Measurements from ENCODE around the gene RBM26.

RBM26 gene

GRCh38 chr13:79314652-79315051 is 91.4 kb downstream of the RBM26 start:
- no peak overlapping the region for H3K27ac ChIP-seq (ENCODE audit: low read depth, low read length)
- H3K36me3 ChIP-seq (ENCODE audit: control insufficient read depth in 1 of 2, insufficient read depth in 2 of 2, low read length in 2 of 2): peaks cover 5 to 6% of the 10 kb centered on the region in 2 donors
- no peak overlapping the region for H3K4me3 ChIP-seq (ENCODE audit: low read depth in 1 of 2, low read length in 2 of 2)
- H3K27me3 ChIP-seq (ENCODE audit: control insufficient read depth in 1 of 2, insufficient read depth in 2 of 2, low read length in 2 of 2): no peaks in the 10 kb centered on the region
- H3K9ac ChIP-seq (ENCODE audit: low read depth in 1 of 2, low read length in 2 of 2): no peak overlapping the region
- no peaks in the 10 kb centered on the region for H3K4me1 ChIP-seq (ENCODE audit: control insufficient read depth in 1 of 2, insufficient read depth in 2 of 2, low read length in 2 of 2)
- H3K9me3 ChIP-seq (ENCODE audit: control insufficient read depth in 1 of 2, low read length in 2 of 2): no peaks in the 10 kb centered on the region

- H3K4me3 ChIP-seq (ENCODE audit: low read depth in 1 of 2, low read length in 2 of 2): no peak overlapping the region
- no peak overlapping the region for H3K9ac ChIP-seq (ENCODE audit: low read depth in 1 of 2, low read length in 2 of 2)
- no peaks in the 10 kb centered on the region for H3K9me3 ChIP-seq (ENCODE audit: control insufficient read depth in 1 of 2, low read length in 2 of 2)
- H3K27me3 ChIP-seq (ENCODE audit: control insufficient read depth in 1 of 2, insufficient read depth in 2 of 2, low read length in 2 of 2): no peaks in the 10 kb centered on the region
- no peaks in the 10 kb centered on the region for H3K36me3 ChIP-seq (ENCODE audit: control insufficient read depth in 1 of 2, insufficient read depth in 2 of 2, low read length in 2 of 2)
- no peak overlapping the region for H3K27ac ChIP-seq (ENCODE audit: low read depth, low read length)
- H3K4me1 ChIP-seq (ENCODE audit: control insufficient read depth in 1 of 2, insufficient read depth in 2 of 2, low read length in 2 of 2): no peaks in the 10 kb centered on the region
Measured at GRCh38 chr13:79312340-79312855, 93.7 kb downstream of the RBM26 start.

- Histone ChIP-seq H3K4me3 (ENCODE audit: low read depth in 1 of 2, low read length in 2 of 2) (no peak overlapping the region), H3K27me3 (ENCODE audit: control insufficient read depth in 1 of 2, insufficient read depth in 2 of 2, low read length in 2 of 2) (peaks cover 0 to 2% of the 10 kb centered on the region in 2 donors), H3K36me3 (ENCODE audit: control insufficient read depth in 1 of 2, insufficient read depth in 2 of 2, low read length in 2 of 2) (no peaks in the 10 kb centered on the region), H3K4me1 (ENCODE audit: control insufficient read depth in 1 of 2, insufficient read depth in 2 of 2, low read length in 2 of 2) (no peaks in the 10 kb centered on the region), H3K27ac (ENCODE audit: low read depth, low read length) (no peak overlapping the region), H3K9me3 (ENCODE audit: control insufficient read depth in 1 of 2, low read length in 2 of 2) (no peaks in the 10 kb centered on the region), H3K9ac (ENCODE audit: low read depth in 1 of 2, low read length in 2 of 2) (no peak overlapping the region)
Measured at GRCh38 chr13:79311386-79311785, 94.7 kb downstream of the RBM26 start.

GRCh38 chr13:79309690-79310089 is 96.4 kb downstream of the RBM26 start:
- H3K4me1 ChIP-seq (ENCODE audit: control insufficient read depth in 1 of 2, insufficient read depth in 2 of 2, low read length in 2 of 2): no peaks in the 10 kb centered on the region
- H3K9ac ChIP-seq (ENCODE audit: low read depth in 1 of 2, low read length in 2 of 2): no peak overlapping the region
- H3K27me3 ChIP-seq (ENCODE audit: control insufficient read depth in 1 of 2, insufficient read depth in 2 of 2, low read length in 2 of 2): peaks cover 0 to 2% of the 10 kb centered on the region in 2 donors
- no peaks in the 10 kb centered on the region for H3K36me3 ChIP-seq (ENCODE audit: control insufficient read depth in 1 of 2, insufficient read depth in 2 of 2, low read length in 2 of 2)
- no peaks in the 10 kb centered on the region for H3K9me3 ChIP-seq (ENCODE audit: control insufficient read depth in 1 of 2, low read length in 2 of 2)
- H3K27ac ChIP-seq (ENCODE audit: low read depth, low read length): no peak overlapping the region
- H3K4me3 ChIP-seq (ENCODE audit: low read depth in 1 of 2, low read length in 2 of 2): no peak overlapping the region

- no peaks in the 10 kb centered on the region for H3K9me3 ChIP-seq (ENCODE audit: control insufficient read depth in 1 of 2, low read length in 2 of 2)
- H3K36me3 ChIP-seq (ENCODE audit: control insufficient read depth in 1 of 2, insufficient read depth in 2 of 2, low read length in 2 of 2): no peaks in the 10 kb centered on the region
- no peaks in the 10 kb centered on the region for H3K4me1 ChIP-seq (ENCODE audit: control insufficient read depth in 1 of 2, insufficient read depth in 2 of 2, low read length in 2 of 2)
- H3K9ac ChIP-seq (ENCODE audit: low read depth in 1 of 2, low read length in 2 of 2): no peak overlapping the region
- H3K27me3 ChIP-seq (ENCODE audit: control insufficient read depth in 1 of 2, insufficient read depth in 2 of 2, low read length in 2 of 2): peaks cover 0 to 2% of the 10 kb centered on the region in 2 donors
- no peak overlapping the region for H3K4me3 ChIP-seq (ENCODE audit: low read depth in 1 of 2, low read length in 2 of 2)
- no peak overlapping the region for H3K27ac ChIP-seq (ENCODE audit: low read depth, low read length)
Measured at GRCh38 chr13:79307866-79308298, 98.2 kb downstream of the RBM26 start.

- Histone ChIP-seq H3K27me3 (ENCODE audit: control insufficient read depth in 1 of 2, insufficient read depth in 2 of 2, low read length in 2 of 2) (peaks cover 0 to 2% of the 10 kb centered on the region in 2 donors), H3K4me3 (ENCODE audit: low read depth in 1 of 2, low read length in 2 of 2) (no peak overlapping the region), H3K36me3 (ENCODE audit: control insufficient read depth in 1 of 2, insufficient read depth in 2 of 2, low read length in 2 of 2) (no peaks in the 10 kb centered on the region), H3K4me1 (ENCODE audit: control insufficient read depth in 1 of 2, insufficient read depth in 2 of 2, low read length in 2 of 2) (no peaks in the 10 kb centered on the region), H3K9me3 (ENCODE audit: control insufficient read depth in 1 of 2, low read length in 2 of 2) (no peaks in the 10 kb centered on the region), H3K9ac (ENCODE audit: low read depth in 1 of 2, low read length in 2 of 2) (no peak overlapping the region), H3K27ac (ENCODE audit: low read depth, low read length) (no peak overlapping the region)
Measured at GRCh38 chr13:79307433-79307861, 98.6 kb downstream of the RBM26 start.

- H3K4me3 ChIP-seq (ENCODE audit: low read depth in 1 of 2, low read length in 2 of 2): no peak overlapping the region
Measured at GRCh38 chr13:79306650-79307049, 99.4 kb downstream of the RBM26 start.

GRCh38 chr13:79297128-79297527 is 108.9 kb downstream of the RBM26 start:
- Histone ChIP-seq H3K4me1 (ENCODE audit: control insufficient read depth in 1 of 2, insufficient read depth in 2 of 2, low read length in 2 of 2) (no peaks in the 10 kb centered on the region), H3K4me3 (ENCODE audit: low read depth in 1 of 2, low read length in 2 of 2) (no peak overlapping the region), H3K27ac (ENCODE audit: low read depth, low read length) (no peak overlapping the region), H3K36me3 (ENCODE audit: control insufficient read depth in 1 of 2, insufficient read depth in 2 of 2, low read length in 2 of 2) (no peaks in the 10 kb centered on the region), H3K27me3 (ENCODE audit: control insufficient read depth in 1 of 2, insufficient read depth in 2 of 2, low read length in 2 of 2) (no peaks in the 10 kb centered on the region), H3K9me3 (ENCODE audit: control insufficient read depth in 1 of 2, low read length in 2 of 2) (no peaks in the 10 kb centered on the region), H3K9ac (ENCODE audit: low read depth in 1 of 2, low read length in 2 of 2) (no peak overlapping the region)

More at GRCh38 chr13:79306650-79307049, 99.4 kb downstream of the RBM26 start:
- Histone ChIP-seq H3K36me3 (ENCODE audit: control insufficient read depth in 1 of 2, insufficient read depth in 2 of 2, low read length in 2 of 2) (no peaks in the 10 kb centered on the region), H3K9ac (ENCODE audit: low read depth in 1 of 2, low read length in 2 of 2) (no peak overlapping the region), H3K9me3 (ENCODE audit: control insufficient read depth in 1 of 2, low read length in 2 of 2) (no peaks in the 10 kb centered on the region), H3K27me3 (ENCODE audit: control insufficient read depth in 1 of 2, insufficient read depth in 2 of 2, low read length in 2 of 2) (peaks cover 0 to 2% of the 10 kb centered on the region in 2 donors), H3K27ac (ENCODE audit: low read depth, low read length) (no peak overlapping the region), H3K4me1 (ENCODE audit: control insufficient read depth in 1 of 2, insufficient read depth in 2 of 2, low read length in 2 of 2) (no peaks in the 10 kb centered on the region)

GRCh38 chr13:79295906-79296706 is 109.9 kb downstream of the RBM26 start:
- no peak overlapping the region for H3K9ac ChIP-seq (ENCODE audit: low read depth in 1 of 2, low read length in 2 of 2)
- no peaks in the 10 kb centered on the region for H3K36me3 ChIP-seq (ENCODE audit: control insufficient read depth in 1 of 2, insufficient read depth in 2 of 2, low read length in 2 of 2)
- no peak overlapping the region for H3K27ac ChIP-seq (ENCODE audit: low read depth, low read length)
- no peaks in the 10 kb centered on the region for H3K4me1 ChIP-seq (ENCODE audit: control insufficient read depth in 1 of 2, insufficient read depth in 2 of 2, low read length in 2 of 2)
- H3K9me3 ChIP-seq (ENCODE audit: control insufficient read depth in 1 of 2, low read length in 2 of 2): no peaks in the 10 kb centered on the region
- no peak overlapping the region for H3K4me3 ChIP-seq (ENCODE audit: low read depth in 1 of 2, low read length in 2 of 2)
- no peaks in the 10 kb centered on the region for H3K27me3 ChIP-seq (ENCODE audit: control insufficient read depth in 1 of 2, insufficient read depth in 2 of 2, low read length in 2 of 2)

- Histone ChIP-seq H3K27me3 (ENCODE audit: control insufficient read depth in 1 of 2, insufficient read depth in 2 of 2, low read length in 2 of 2) (no peaks in the 10 kb centered on the region), H3K36me3 (ENCODE audit: control insufficient read depth in 1 of 2, insufficient read depth in 2 of 2, low read length in 2 of 2) (no peaks in the 10 kb centered on the region)
Measured at GRCh38 chr13:79290595-79291244, 115.3 kb downstream of the RBM26 start.

More at GRCh38 chr13:79290595-79291244, 115.3 kb downstream of the RBM26 start:
- no peaks in the 10 kb centered on the region for H3K9me3 ChIP-seq (ENCODE audit: control insufficient read depth in 1 of 2, low read length in 2 of 2)
- H3K4me1 ChIP-seq (ENCODE audit: control insufficient read depth in 1 of 2, insufficient read depth in 2 of 2, low read length in 2 of 2): no peaks in the 10 kb centered on the region
- no peak overlapping the region for H3K4me3 ChIP-seq (ENCODE audit: low read depth in 1 of 2, low read length in 2 of 2)
- no peak overlapping the region for H3K27ac ChIP-seq (ENCODE audit: low read depth, low read length)
- H3K9ac ChIP-seq (ENCODE audit: low read depth in 1 of 2, low read length in 2 of 2): no peak overlapping the region
